ENCODE results near the gene AQP5.

DNA sequence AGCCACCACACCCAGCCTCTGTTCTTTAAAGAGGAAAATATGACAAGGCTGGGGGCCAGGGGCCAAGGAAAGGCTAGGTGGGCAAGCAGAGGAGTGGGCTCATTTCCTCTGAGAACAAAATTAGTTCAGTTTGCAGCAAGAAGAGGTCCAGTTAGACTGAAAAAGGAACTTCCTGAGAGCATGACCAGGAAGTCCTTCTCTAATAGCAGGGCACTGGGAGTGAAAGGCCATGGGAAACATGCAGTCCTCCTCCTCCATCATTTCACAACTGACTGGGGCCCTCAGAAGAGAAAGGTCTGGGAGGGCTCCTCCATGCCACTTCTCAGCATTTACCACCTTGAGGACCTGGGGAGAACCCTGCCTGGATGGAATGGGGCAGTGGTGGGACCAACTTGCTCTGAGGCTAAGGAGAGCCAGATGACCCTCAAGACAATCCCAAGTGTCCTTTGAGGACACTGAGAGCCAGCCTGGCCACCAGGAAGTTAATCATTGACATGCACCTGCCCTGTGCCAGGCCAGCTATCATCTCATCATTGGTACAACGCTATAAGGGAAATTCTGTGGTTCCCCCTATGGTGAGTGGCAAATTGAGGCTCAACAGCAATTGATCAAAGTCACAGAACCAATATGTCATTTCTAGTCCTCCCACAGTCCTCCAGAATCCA is 9.1 kb upstream of the AQP5 start:
- TF ChIP-seq, protein P1, sequence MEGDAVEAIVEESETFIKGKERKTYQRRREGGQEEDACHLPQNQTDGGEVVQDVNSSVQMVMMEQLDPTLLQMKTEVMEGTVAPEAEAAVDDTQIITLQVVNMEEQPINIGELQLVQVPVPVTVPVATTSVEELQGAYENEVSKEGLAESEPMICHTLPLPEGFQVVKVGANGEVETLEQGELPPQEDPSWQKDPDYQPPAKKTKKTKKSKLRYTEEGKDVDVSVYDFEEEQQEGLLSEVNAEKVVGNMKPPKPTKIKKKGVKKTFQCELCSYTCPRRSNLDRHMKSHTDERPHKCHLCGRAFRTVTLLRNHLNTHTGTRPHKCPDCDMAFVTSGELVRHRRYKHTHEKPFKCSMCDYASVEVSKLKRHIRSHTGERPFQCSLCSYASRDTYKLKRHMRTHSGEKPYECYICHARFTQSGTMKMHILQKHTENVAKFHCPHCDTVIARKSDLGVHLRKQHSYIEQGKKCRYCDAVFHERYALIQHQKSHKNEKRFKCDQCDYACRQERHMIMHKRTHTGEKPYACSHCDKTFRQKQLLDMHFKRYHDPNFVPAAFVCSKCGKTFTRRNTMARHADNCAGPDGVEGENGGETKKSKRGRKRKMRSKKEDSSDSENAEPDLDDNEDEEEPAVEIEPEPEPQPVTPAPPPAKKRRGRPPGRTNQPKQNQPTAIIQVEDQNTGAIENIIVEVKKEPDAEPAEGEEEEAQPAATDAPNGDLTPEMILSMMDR (conservative IDR thresholded peaks at IDR 0.05) = no peak
- TF ChIP-seq EZH2 (IDR thresholded peaks at IDR 0.05; ENCODE audit: low read depth) = no peak

Measured in PC-9 (cell line).